GM21515 (cell line): ENCODE measurements around the gene FYN.
"Not testable (repeated sequence)": the region's sequence is repeated elsewhere in the genome, so short reads cannot be mapped to it uniquely, and the experiment has no call there.

Source experiments
- ATAC-seq: cut with Tn5 transposase; IDR thresholded peaks from one replicate; pipeline ENCODE4 v1.9.1; 2021; ENCODE audit not compliant: unreplicated experiment

FYN gene

DNA sequence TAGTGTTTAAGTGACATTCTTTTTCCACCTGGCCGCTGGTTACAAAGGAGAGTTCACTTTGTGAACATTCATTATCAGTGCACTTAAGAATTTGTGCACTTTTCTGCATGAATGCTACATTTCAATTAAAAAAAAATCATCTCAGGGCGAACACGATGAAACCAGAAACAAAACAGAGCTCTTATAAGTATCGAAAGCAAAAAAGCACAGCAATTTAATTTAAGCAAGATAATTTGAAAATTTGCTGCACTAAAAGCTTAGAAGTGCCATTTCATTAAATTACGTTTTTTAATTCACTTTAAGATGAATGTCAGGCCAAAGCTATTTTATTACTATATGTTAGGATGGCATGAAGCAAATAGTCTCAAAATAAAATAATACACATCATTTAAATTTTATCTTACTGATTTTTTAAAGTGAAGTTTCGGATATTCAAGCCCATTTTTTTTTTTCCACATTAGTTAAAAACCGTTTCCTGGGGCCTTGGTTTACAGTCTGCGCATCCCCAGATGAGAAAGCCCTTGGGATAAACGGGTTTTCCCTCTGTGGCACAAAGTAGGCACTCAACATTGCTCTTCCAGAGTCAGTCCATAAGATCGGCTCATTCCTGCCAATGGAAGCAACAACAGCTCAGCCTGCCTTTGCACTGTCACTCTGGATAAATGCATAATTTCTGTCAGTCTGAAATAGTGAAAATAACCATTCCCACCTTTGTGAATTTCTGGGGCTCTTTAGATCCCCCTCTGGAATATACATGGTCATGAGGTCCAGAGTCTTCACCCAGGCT lies 80.1 kb downstream of the FYN start:
- no peak for ATAC-seq

DNA sequence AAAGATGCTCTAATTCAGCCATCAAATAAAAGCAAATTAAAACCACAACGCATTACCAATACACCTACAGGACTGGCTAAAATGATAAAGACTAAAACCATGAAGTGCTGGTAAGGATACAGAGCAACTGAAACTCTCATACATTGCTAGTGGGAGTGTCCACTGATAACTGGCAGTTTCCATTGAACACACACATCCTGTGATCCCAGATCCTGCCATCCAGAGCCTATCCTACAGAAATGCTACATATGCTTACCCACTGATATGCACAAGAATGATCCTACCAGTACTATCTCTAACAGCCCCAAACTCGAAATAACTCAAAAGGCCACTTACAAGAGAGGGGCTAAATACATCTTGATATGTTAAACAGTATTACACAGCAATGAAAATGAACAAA lies 81.0 kb downstream of the FYN start:
- no peak for ATAC-seq

GRCh38 chr6:111791415-111791814 lies 81.8 kb downstream of the FYN start:
- no peak for ATAC-seq

GRCh38 chr6:111789598-111789997 lies 83.7 kb downstream of the FYN start:
- no peak for ATAC-seq

GRCh38 chr6:111788379-111789276 lies 84.6 kb downstream of the FYN start:
- no peak for ATAC-seq

GRCh38 chr6:111786151-111786550 lies 87.1 kb downstream of the FYN start:
- not testable (repeated sequence) for ATAC-seq

DNA sequence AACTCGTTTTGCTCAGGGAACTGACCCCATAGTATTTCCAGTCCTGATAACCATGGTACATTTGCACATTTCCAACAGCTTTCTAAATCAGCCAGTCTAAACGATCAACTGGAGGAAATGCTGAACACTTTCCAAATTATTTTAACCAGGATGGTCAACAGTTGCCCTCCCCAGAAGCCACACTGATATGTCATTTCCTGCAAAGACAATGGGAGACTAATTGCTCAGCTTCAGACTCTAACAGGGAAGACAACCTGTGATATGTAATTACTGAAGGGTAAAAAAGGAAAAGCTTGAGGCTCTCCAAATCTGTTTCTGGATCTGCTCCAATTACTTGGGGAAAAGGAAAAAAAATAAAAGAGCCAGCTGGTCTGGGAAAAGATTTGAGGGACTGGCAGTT lies 88.8 kb downstream of the FYN start:
- no peak for ATAC-seq

DNA sequence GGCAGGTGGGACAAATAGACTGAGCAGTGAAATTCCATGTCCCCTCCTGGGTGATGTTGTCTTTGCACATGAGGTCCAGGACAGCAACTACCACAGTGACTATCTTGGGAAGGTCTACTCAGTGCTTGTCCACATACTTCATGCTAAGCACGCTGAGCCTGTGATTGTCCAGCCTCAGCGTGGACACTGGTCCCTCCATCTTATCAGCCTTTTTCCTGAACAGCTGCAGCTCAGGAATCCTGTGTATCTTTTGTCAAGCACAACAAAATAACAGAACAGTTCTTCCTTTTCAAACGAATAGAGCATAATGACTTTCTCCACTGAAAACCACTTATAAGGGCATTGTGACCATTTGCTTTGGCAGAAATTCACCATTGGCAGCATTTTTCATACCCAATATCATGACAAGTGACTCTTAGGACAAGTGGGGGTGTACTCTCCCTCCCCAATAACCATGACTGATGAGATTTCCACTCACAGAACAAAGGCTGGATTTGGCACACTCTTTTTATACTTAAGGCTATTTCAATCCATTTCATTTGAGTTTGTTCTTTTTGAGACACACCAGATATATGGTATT lies 90.3 kb downstream of the FYN start:
- no peak for ATAC-seq

GRCh38 chr6:111782192-111782809 lies 91.0 kb downstream of the FYN start:
- no peak for ATAC-seq

DNA sequence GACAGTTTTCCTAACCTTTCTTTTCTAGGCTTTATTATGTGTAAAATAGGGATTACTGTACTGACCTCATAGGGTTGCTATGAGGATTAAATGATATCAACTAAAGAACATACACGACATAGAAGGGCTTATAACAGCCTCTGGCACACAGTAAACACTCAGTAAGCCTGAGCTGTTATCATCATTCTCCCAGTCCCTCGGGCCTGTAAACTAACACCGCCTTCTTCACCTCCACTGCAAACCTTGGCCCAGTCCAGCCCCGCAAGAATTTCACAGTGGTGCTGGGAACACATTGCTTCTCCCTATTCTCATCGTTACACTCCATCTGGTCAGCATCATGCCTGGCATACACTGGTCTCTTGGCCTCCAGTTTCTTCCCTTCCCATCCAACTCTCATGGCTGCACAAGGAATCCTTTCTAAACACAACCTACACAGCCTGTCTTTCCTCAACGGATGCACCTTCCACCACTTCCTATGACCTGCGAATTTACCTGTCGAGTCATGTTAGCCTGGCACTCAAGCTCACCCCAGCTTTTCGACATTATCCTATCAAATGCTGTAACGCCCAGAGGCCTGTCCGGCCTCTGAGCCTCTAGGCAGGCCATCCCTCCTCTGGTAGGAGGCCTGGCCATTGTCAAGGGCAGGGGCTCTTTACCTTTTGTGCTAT lies 92.1 kb downstream of the FYN start:
- ATAC-seq, result no peak

- ATAC-seq, result no peak
These were observed 92.9 kb downstream of the FYN start for GRCh38 chr6:111780393-111780792.

GRCh38 chr6:111779660-111780059 lies 93.6 kb downstream of the FYN start:
- no peak for ATAC-seq

DNA sequence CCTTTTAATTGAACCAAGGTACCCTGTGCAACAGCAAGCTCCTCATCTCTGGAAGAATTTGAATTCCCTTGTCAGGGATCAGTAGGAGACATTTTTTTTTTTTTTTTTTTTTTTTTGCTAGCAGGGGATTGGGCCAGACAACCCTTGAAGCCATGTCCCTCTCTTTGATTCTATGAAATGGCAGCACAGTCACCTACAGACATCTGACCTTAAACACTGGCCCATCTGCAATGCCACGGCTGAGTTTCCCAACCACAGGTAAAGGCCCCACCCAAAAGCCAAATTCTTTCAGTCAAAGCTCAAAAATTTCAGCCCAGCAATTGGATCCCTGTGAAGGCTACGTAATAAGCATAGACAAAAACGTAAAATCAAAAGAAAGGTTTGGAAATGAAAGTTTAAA lies 94.2 kb downstream of the FYN start:
- no peak for ATAC-seq

DNA sequence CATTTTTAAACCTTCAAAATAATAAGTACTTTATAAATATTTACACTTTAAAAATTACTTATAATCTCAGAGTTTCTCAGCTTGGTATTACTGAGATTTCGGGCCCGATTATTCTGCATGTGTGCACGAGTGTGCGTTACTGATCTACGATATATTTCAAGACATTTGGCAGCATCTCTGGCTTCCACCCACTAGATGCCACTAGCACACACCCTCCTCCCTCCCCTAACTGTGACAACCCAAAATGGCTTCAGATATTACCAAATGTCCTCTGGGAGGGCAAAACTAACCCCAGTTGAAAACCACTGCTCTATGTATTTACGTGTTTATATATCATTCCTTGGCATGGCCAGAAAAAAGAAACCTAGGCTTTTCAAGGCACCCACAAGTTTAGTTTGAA lies 95.9 kb downstream of the FYN start:
- no peak for ATAC-seq

- ATAC-seq, result no peak
These were observed 96.7 kb downstream of the FYN start for GRCh38 chr6:111776236-111777221.

DNA sequence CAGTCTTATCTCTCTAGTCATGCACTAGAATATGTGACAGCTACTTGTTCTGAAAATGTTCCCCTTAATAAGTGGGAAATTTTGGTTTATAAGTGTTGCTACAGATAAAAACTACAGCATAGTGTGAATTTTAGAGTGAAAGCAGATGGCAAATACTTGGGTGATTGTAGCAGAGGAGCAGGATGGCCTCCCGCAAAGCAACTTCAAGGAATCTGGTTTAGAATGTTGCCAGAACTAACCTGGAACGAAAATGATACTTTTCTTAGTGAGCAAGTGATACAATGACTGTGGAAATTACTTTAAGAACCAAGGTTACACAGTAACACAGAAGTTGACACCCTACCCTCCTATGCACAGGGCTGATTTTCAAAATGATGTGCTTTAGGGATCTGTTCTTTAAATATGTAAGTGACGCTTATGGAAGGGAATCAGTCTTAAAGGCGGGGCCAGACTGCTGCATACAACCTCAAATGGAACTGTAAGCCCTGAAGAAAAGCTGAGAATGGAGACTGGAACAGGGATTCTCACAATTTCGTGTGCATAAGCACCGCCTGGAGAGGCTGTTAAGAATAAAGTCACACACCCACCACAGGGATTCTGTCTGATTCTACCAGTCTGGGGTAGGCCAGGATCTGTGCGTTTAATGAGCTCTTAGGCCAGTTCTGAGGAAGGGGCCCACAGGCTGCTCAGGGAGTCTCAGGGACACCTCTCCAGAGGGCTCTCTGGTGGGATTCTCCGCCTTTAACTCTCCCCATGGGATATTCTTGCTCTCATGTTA lies 97.9 kb downstream of the FYN start:
- no peak for ATAC-seq

- no peak for ATAC-seq
These were observed 98.9 kb downstream of the FYN start for GRCh38 chr6:111774346-111774703.

GRCh38 chr6:111773501-111774345 lies 99.5 kb downstream of the FYN start:
- no peak for ATAC-seq
